Smooth muscle cell (in vitro differentiated cells): ENCODE measurements around the gene GPBAR1. TPM values are rescaled to one million over a fixed set of nuclear protein-coding genes. Genes with fewer than 3 reads are reported as not detected.

Experiments used
- DNase-seq: peaks from one replicate; lab custom pipeline; 2025; ENCODE audit not compliant: unreplicated experiment; lab: John Stamatoyannopoulos, UW
- H2AFZ ChIP-seq: fragments of 200-600 bp; sonication (generic); 2 replicates; pipeline ENCODE4 v1.6.0; 2016; ENCODE audit warnings: antibody characterized with exemption, low read depth, mild to moderate bottlenecking
- H3F3A ChIP-seq: fragments of 200-600 bp; sonication (generic); 2 replicates; pipeline ENCODE4 v1.6.0; 2017; ENCODE audit warnings: antibody characterized with exemption, low read depth
- H3K27ac ChIP-seq: fragments of 200-600 bp; sonication (generic); 2 replicates; pipeline ENCODE4 v1.5.1; 2016; ENCODE audit warnings: low read depth, mild to moderate bottlenecking
- H3K27me3 ChIP-seq: fragments of 200-600 bp; sonication (generic); 2 replicates; pipeline ENCODE4 v1.6.1; 2016; ENCODE audit warnings: low read depth, mild to moderate bottlenecking
- H3K36me3 ChIP-seq: fragments of 200-600 bp; sonication (generic); 2 replicates; pipeline ENCODE4 v1.5.1; 2016; ENCODE audit warnings: low read depth
- H3K4me1 ChIP-seq: fragments of 200-600 bp; sonication (generic); 2 replicates; pipeline ENCODE4 v1.5.1; 2016; ENCODE audit warnings: low read depth
- H3K4me2 ChIP-seq: fragments of 200-600 bp; sonication (generic); 2 replicates; pipeline ENCODE4 v1.6.0; 2016; ENCODE audit warnings: mild to moderate bottlenecking
- H3K4me3 ChIP-seq: fragments of 200-600 bp; sonication (generic); 2 replicates; pipeline ENCODE4 v1.5.1; 2016; ENCODE audit warnings: mild to moderate bottlenecking
- H3K79me2 ChIP-seq: fragments of 200-600 bp; sonication (generic); 2 replicates; pipeline ENCODE4 v1.6.0; 2016; ENCODE audit warnings: low read depth, mild to moderate bottlenecking
- H3K9ac ChIP-seq: fragments of 200-600 bp; sonication (generic); 2 replicates; pipeline ENCODE4 v1.6.0; 2016; ENCODE audit warnings: low read depth
- H3K9me3 ChIP-seq: fragments of 200-600 bp; sonication (generic); replicated peaks from 2 replicates; pipeline ENCODE4 v1.5.1; 2016; ENCODE audit warnings: low read depth
- H4K20me1 ChIP-seq: fragments of 200-600 bp; sonication (generic); 2 replicates; pipeline ENCODE4 v1.6.0; 2016; ENCODE audit warnings: low read depth
- CTCF ChIP-seq: fragments of 200-600 bp; sonication (generic); IDR thresholded peaks from 2 replicates; pipeline ENCODE4 v1.5.1; 2017; ENCODE audit warnings: borderline replicate concordance, mild to moderate bottlenecking, antibody characterized with exemption; ENCODE audit not compliant: insufficient read depth, poor library complexity, severe bottlenecking
- WGBS: methylation state at CpG from one replicate; pipeline ENCODE4 v1.1.7; 2016; ENCODE audit warnings: low lambda C conversion rate; 5-methylcytosine and 5-hydroxymethylcytosine counted together
- polyA plus RNA-seq: library from polyadenylated mRNA; unstranded; fragments of >200 nt; fragmentation: Nextera tagmentation; extraction: Ambion mirVana; gene quantifications from 2 replicates; pipeline ENCODE4 v1.2.1, GENCODE V29; 2016
- total RNA-seq: library from RNA; depleted of rRNA; stranded (reverse); fragments of >200 nt; gene quantifications from 2 replicates; pipeline ENCODE4 v1.2.3, GENCODE V29; 2014

GPBAR1 gene
- total and polyA plus RNA-seq, 2 experiments from 2014 or later = 1.3 to 1.6 TPM

- H3K4me2 ChIP-seq = peak overlapping the region; percentile 52
- peaks cover 12% of the 10 kb centered on the region for H3F3A ChIP-seq
- no peaks in the 10 kb centered on the region for H3K27me3 ChIP-seq
- no peak overlapping the region for H3K4me3 ChIP-seq
- no peak for TF ChIP-seq CTCF
- H3K79me2 ChIP-seq = peaks cover 31% of the 10 kb centered on the region
- H3K27ac ChIP-seq = peak overlapping the region; percentile 100
- no peaks in the 10 kb centered on the region for H3K9me3 ChIP-seq
- H2AFZ ChIP-seq = no peak overlapping the region
- no peak for DNase-seq
- 31% methylated on average over 7 of the region's 7 CpGs for WGBS
- H3K4me1 ChIP-seq = peaks cover 26% of the 10 kb centered on the region
- H4K20me1 ChIP-seq = no peaks in the 10 kb centered on the region
- no peaks in the 10 kb centered on the region for H3K36me3 ChIP-seq
- no peak overlapping the region for H3K9ac ChIP-seq
Measured at GRCh38 chr2:218295029-218295428, 34.2 kb downstream of the GPBAR1 start.

- 92% methylated on average over 1 of the region's 1 CpG for WGBS
- Histone ChIP-seq H3F3A (peaks cover 5% of the 10 kb centered on the region), H3K4me1 (peaks cover 14% of the 10 kb centered on the region), H3K9me3 (no peaks in the 10 kb centered on the region), H3K27me3 (no peaks in the 10 kb centered on the region), H4K20me1 (no peaks in the 10 kb centered on the region), H3K79me2 (peaks cover 19% of the 10 kb centered on the region), H3K4me2 (no peak overlapping the region), H3K27ac (no peak overlapping the region), H3K4me3 (no peak overlapping the region), H3K9ac (no peak overlapping the region), H2AFZ (no peak overlapping the region), H3K36me3 (no peaks in the 10 kb centered on the region)
- no peak for TF ChIP-seq CTCF
- no peak for DNase-seq
Measured at GRCh38 chr2:218296200-218296599, 35.4 kb downstream of the GPBAR1 start.

- H3K27ac ChIP-seq = peak overlapping the region; percentile 68
- 92% methylated on average over 7 of the region's 7 CpGs for WGBS
- H3K9ac ChIP-seq = no peak overlapping the region
Measured at GRCh38 chr2:218296847-218297246, 36.0 kb downstream of the GPBAR1 start.

More at GRCh38 chr2:218296847-218297246, 36.0 kb downstream of the GPBAR1 start:
- no peak for DNase-seq
- no peaks in the 10 kb centered on the region for H3K36me3 ChIP-seq
- no peaks in the 10 kb centered on the region for H3K27me3 ChIP-seq
- H3K4me2 ChIP-seq = no peak overlapping the region
- peaks cover 9% of the 10 kb centered on the region for H3K4me1 ChIP-seq
- no peak for TF ChIP-seq CTCF
- H3K4me3 ChIP-seq = no peak overlapping the region
- no peak overlapping the region for H2AFZ ChIP-seq
- no peaks in the 10 kb centered on the region for H3K9me3 ChIP-seq
- H4K20me1 ChIP-seq = no peaks in the 10 kb centered on the region
- H3F3A ChIP-seq = no peaks in the 10 kb centered on the region
- peaks cover 12% of the 10 kb centered on the region for H3K79me2 ChIP-seq
